ENCODE results near the gene SLC5A2.

Gene SLC5A2

GRCh38 chr16:31461201-31461920 is 21.6 kb upstream of the SLC5A2 start:
- H3K4me3 ChIP-seq (ENCODE audit: low read depth, low read length) = no peak overlapping the region
- DNase-seq (ENCODE audit: low read depth) = no peak
- TF ChIP-seq CTCF (IDR thresholded peaks at IDR 0.05; ENCODE audit: insufficient read depth, low read depth, low read length, missing control alignments) = no peak

DNA sequence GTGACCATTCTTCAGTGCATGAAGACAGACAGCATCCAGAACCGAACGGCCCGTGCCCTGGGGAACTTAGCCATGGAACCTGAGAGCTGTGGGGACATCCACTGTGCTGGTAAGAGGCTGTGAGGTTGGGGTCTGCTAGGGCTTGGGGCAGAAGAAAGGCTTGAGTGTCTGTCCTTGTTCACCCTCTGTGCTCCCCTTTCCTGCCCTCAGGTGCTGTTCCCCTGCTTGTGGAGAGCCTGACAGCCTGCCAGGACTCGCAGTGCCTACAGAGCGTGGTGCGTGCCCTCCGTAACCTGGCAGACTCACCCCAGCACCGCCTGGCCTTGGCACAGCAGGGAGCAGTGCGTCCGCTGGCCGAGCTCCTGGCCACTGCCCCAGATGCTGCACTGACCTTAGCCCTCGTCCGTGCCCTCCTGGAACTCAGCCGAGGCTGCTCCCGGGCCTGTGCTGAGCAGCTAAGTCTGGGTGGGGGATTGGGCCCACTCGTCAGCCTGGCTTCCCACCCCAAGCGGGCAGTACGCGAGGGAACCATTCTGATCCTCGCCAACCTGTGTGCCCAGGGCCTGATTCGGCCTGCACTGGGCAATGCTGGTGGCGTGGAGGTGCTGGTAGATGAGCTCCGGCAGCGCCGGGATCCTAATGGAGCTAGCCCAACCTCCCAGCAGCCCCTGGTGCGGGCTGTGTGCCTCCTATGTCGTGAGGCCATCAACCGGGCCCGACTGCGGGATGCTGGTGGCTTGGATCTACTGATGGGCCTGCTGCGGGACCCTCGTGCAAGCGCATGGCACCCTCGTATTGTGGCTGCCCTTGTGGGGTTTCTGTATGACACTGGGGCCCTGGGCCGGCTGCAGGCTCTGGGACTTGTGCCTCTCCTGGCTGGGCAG is 20.8 kb upstream of the SLC5A2 start:
- no peak for TF ChIP-seq CTCF (IDR thresholded peaks at IDR 0.05; ENCODE audit: insufficient read depth, low read depth, low read length, missing control alignments)
- DNase-seq (ENCODE audit: low read depth) = no peak
- no peak overlapping the region for H3K4me3 ChIP-seq (ENCODE audit: low read depth, low read length)

GRCh38 chr16:31464348-31464769 is 18.6 kb upstream of the SLC5A2 start:
- no peak for DNase-seq (ENCODE audit: low read depth)
- no peak overlapping the region for H3K4me3 ChIP-seq (ENCODE audit: low read depth, low read length)
- TF ChIP-seq CTCF (IDR thresholded peaks at IDR 0.05; ENCODE audit: insufficient read depth, low read depth, low read length, missing control alignments) = no peak

- H3K4me3 ChIP-seq (ENCODE audit: low read depth, low read length) = no peak overlapping the region
- DNase-seq (ENCODE audit: low read depth) = no peak
- TF ChIP-seq CTCF (IDR thresholded peaks at IDR 0.05; ENCODE audit: insufficient read depth, low read depth, low read length, missing control alignments) = no peak
These were observed 18.1 kb upstream of the SLC5A2 start for GRCh38 chr16:31464781-31465260.

GRCh38 chr16:31465788-31466370 is 17.0 kb upstream of the SLC5A2 start:
- no peak for TF ChIP-seq CTCF (IDR thresholded peaks at IDR 0.05; ENCODE audit: insufficient read depth, low read depth, low read length, missing control alignments)
- H3K4me3 ChIP-seq (ENCODE audit: low read depth, low read length) = no peak overlapping the region
- DNase-seq (ENCODE audit: low read depth) = no peak

DNA sequence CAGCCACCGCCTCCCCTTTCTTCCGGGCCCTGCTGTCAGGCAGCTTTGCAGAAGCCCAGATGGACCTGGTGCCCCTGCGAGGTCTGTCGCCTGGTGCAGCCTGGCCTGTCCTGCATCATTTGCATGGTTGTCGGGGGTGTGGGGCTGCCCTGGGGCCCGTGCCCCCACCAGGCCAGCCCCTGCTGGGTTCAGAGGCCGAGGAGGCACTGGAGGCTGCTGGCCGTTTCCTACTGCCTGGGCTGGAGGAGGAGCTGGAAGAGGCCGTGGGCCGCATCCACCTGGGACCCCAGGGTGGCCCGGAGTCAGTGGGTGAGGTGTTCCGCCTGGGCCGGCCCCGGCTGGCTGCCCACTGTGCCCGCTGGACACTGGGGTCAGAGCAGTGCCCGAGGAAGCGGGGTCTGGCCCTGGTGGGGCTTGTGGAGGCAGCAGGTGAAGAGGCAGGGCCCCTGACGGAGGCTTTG is 16.5 kb upstream of the SLC5A2 start:
- no peak for DNase-seq (ENCODE audit: low read depth)
- TF ChIP-seq CTCF (IDR thresholded peaks at IDR 0.05; ENCODE audit: insufficient read depth, low read depth, low read length, missing control alignments) = no peak
- no peak overlapping the region for H3K4me3 ChIP-seq (ENCODE audit: low read depth, low read length)

Data from GM12865 (cell line).